Measurements from ENCODE around the gene CTTNBP2.

Gene CTTNBP2

GRCh38 chr7:117685795-117686194 is 187.4 kb downstream of the CTTNBP2 start:
- no peak for DNase-seq (ENCODE audit: low spot score)

GRCh38 chr7:117683430-117684175 is 189.6 kb downstream of the CTTNBP2 start:
- DNase-seq (ENCODE audit: low spot score) = no peak

GRCh38 chr7:117682681-117683385 is 190.4 kb downstream of the CTTNBP2 start:
- no peak for DNase-seq (ENCODE audit: low spot score)

- no peak for DNase-seq (ENCODE audit: low spot score)
These were observed 194.1 kb downstream of the CTTNBP2 start for GRCh38 chr7:117679120-117679519.

- no peak for DNase-seq (ENCODE audit: low spot score)
These were observed 197.5 kb downstream of the CTTNBP2 start for GRCh38 chr7:117675497-117676435.

GRCh38 chr7:117674617-117675016 is 198.6 kb downstream of the CTTNBP2 start:
- no peak for DNase-seq (ENCODE audit: low spot score)

GRCh38 chr7:117673839-117674238 is 199.4 kb downstream of the CTTNBP2 start:
- DNase-seq (ENCODE audit: low spot score) = peak; percentile 49

GRCh38 chr7:117673367-117673766 is 199.9 kb downstream of the CTTNBP2 start:
- DNase-seq (ENCODE audit: low spot score) = peak; percentile 83

- no peak for DNase-seq (ENCODE audit: low spot score)
These were observed 200.8 kb downstream of the CTTNBP2 start for GRCh38 chr7:117672453-117672852.

GRCh38 chr7:117669818-117670217 is 203.4 kb downstream of the CTTNBP2 start:
- DNase-seq (ENCODE audit: low spot score) = peak; percentile 24

GRCh38 chr7:117667456-117667855 is 205.8 kb downstream of the CTTNBP2 start:
- DNase-seq (ENCODE audit: low spot score) = no peak

- no peak for DNase-seq (ENCODE audit: low spot score)
These were observed 206.6 kb downstream of the CTTNBP2 start for GRCh38 chr7:117666689-117667088.

GRCh38 chr7:117666031-117666430 is 207.2 kb downstream of the CTTNBP2 start:
- no peak for DNase-seq (ENCODE audit: low spot score)

- no peak for DNase-seq (ENCODE audit: low spot score)
These were observed 207.9 kb downstream of the CTTNBP2 start for GRCh38 chr7:117665368-117665767.

- DNase-seq (ENCODE audit: low spot score) = no peak
These were observed 209.2 kb downstream of the CTTNBP2 start for GRCh38 chr7:117664047-117664446.

GRCh38 chr7:117661328-117661727 is 211.9 kb downstream of the CTTNBP2 start:
- DNase-seq (ENCODE audit: low spot score) = no peak

All from putamen (tissue), 1 donor.